CD4-positive, alpha-beta T cell treated with Interleukin-4 for 1 hour (primary cell): ENCODE results near the gene SYCN.

Experiments
- DNase-seq, 2 donors: peaks; one replicate each; pipeline ENCODE4 v3.0.0-alpha.2; 2020 to 2022

SYCN gene

DNA sequence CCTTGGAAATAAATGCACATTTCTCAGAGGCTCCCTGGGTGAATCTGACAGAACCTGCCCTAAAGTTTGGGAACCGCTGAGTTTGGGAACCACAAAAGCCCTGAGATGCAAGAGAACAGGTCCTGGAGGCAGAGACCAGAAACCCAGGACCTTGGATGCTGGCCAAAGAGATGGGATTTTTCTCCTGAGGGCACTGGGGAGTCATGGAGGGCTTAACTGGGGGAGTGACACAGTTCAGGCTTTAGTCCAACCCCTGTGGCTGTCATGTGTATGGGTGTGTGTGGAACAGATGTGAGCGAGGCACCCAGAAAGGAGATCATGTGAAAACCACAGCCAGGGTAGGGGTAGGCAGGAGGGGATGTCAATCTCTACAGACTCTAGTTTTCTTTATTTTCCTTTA is 11.2 kb downstream of the SYCN start:
- no peak for DNase-seq

DNA sequence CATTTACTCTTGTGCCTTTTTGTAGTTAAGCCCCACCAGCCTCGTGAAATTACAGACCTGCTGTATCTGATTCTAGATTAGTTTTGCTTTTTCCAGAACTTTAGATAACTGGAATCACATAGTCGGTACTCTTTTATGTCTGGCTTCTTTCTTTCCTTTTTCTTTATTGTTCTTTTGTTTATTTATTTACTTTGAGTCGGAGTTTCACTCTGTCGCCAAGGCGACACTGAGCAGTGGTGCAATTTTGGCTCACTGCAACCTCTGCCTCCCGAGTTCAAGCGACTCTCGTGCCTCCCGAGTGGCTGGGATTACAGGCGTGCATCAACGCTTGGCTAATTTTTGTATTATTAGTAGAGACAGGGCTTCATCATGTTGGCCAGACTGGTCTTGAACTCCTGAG is 13.3 kb downstream of the SYCN start:
- DNase-seq, result no peak

DNA sequence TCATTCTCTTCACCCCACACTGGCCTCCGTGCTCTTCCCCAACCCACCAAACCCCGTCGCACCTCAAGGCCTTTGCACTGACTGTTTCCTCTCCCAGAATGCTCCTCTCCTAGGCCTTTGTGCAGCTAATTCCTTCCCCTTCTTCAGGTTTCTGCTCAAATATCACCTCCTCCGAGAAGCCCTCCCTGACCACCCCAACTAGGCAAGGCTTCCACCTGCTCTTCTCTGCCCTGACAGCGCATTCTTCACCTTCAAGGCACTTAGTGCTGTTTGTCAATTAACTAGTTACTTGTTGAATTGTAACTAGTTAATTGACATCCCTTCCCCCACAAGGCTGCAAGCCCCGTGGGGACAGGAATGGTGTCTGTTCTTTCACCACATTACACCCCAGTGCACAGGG is 15.1 kb downstream of the SYCN start:
- no peak for DNase-seq

DNA sequence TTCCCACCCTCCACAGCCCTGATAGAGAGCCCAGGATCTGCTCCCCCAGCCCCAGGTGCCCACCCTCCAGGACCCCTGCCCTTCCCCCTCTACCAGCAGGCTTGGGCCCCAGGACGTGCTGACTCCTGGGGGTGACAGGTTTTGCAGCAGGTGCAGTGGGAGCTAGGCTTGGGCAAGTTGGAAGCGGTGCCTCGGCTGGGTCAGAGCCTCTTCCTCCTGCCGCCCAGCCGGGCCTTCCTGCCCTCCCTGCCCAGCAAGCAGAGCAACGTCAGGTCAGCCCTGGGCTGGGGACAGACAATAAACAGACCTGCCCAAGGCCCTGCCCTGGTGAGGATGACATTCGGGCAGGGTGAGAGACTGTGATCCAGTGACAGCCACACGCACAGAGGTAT is 16.5 kb downstream of the SYCN start:
- DNase-seq, result no peak

DNA sequence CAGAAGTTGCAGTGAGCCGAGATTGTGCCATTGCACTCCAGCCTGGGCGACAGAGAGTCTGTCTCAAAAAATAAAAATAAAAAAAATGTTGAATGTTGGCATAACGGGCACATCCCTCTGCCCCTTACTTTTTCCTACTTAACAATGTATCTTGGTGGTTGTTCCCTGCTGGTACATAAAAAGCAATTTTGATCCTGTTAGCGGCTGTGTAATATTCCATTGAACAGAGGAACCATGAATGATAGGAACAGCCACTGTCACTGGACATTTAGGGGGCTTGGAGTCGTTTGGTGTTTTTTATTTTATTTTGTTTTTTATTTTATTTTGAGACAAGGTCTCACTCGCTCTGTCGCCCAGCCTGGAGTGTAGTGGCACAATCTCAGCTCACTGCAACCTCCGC is 17.7 kb downstream of the SYCN start:
- no peak for DNase-seq

DNA sequence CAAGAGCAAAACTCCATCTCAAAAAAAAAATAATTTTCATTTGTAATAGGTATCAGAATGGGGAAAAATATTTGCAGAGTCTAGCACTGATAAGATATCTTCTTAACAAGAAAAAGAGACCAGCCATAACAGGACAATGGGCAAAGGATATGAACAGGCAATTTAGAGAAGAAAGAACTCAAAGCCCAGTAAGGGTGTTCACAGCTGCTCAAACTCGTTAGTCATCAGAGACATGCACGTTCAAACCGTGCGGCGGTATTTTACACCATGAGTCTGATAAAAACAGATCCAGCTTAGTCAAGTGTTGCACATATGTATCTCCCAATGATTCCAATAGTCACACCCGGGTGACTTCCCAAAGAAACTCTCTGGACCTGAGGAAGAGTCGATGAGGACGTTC is 21.0 kb downstream of the SYCN start:
- no peak for DNase-seq

DNA sequence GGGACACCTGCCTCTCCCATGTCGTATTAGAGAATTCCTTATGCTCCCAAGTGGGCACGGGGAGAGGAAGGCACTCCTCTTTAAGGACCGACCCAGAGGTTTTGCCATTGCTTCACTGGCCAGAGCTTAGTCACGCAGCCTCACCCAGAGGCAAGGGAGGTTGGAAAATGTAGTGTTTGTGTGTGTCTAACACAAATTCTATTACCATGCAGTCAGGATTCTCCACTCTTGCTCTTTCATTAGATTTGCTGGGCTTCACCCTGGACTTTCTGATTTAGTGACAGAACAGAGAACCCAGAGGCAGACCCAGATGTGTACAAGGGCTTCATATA is 21.9 kb downstream of the SYCN start:
- DNase-seq, result no peak

DNA sequence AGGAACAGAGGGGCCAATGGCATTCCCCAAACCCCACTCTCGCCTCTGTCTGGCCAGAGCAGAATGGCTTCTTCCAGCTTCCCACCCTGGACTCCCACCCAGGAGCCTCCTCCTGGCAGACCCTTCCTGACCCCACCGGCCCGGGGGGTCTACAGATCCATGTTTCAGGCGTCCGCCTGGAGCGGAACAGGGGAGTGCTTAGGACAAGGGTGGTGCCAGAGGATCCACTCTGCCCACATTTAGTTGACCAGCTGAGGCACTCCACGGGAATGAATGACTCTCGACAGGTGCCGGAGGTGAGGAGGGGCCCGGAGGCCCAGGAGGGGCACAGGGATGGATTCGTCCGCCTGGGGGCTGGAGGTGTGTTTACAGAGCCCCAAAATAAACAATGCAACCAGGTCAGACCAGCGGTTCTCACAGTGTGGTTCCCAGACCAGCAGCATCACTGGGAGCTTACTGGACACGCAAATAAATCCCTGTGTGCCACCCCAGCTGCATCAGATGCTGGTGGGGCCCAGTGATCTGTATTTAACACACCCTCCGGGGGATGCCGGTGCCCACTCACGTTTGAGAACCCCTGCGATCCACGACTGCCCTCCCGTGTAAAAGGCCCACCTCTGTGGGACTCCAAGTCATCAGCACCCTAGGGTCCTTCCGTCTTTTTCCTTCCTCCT is 22.4 kb downstream of the SYCN start:
- DNase-seq, result no peak

DNA sequence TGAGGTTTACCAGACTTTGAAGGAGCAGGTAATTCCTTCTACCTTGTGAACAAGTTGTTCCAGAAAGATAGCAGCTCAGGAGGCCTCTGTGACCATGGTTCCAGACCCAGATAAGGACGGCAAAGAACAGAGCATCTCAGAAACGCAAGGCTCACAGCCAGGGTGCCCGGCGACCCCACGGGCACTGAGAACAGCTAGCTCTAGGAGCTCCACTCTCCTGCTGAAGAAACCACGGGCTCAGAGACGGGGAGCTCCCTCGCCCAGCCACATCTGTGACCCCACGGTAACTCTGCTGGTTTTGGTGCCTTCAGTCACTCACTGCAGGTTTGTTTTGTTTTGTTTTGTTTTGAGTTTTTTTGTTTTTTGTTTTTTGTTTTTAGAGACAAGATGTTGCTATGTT is 23.3 kb downstream of the SYCN start:
- DNase-seq, result no peak

DNA sequence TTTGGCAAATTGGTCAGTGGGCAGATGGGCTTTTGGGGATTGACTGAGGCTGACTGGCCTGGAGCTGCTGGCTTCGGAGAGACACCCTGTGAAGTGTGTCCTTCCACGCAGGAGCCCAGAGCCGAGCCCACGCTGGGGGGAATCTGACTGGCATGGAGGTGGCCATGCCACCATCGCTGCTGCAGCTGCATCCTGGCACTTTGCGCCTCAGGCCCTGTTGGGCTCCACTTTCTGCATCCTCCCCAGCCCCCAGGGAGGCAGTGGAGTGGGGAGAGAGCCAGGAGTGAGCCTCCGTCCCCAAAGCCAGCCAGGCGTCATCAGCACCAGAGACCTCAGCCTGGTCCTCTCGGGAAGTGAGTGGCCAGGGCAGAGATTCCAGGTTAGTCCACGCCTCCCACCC is 24.3 kb downstream of the SYCN start:
- DNase-seq, result no peak

DNA sequence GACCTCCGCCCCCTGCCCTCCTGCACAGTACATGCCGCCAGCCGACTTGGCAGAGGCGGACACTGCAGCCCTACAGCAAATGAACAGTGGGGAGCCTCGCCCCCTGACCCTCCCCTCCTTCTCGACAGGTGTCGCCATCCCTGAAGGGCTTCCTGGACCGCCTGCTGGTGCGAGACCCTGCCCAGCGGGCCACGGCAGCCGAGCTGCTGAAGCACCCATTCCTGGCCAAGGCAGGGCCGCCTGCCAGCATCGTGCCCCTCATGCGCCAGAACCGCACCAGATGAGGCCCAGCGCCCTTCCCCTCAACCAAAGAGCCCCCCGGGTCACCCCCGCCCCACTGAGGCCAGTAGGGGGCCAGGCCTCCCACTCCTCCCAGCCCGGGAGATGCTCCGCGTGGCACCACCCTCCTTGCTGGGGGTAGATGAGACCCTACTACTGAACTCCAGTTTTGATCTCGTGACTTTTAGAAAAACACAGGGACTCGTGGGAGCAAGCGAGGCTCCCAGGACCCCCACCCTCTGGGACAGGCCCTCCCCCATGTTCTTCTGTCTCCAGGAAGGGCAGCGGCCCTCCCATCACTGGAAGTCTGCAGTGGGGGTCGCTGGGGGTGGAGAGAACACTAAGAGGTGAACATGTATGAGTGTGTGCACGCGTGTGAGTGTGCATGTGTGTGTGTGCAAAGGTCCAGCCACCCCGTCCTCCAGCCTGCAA is 25.6 kb downstream of the SYCN start:
- no peak for DNase-seq

DNA sequence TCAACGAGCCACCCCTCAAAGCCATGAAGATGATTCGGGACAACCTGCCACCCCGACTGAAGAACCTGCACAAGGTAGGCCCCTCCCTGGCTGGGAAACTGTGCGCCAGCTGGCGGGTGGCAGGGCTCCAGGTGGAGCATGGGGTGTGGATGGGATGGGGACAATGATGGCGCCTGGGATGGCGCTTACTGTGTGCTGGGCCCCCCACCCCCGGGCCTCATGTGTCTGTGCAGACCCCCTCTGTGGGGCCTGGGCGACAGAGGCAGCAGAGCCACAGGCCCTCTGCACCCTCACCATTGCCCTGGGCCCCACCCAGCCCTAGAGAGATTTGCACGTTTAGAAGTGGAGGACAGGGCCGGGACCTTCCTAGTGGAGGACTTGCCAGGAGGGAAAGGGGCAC is 26.3 kb downstream of the SYCN start:
- DNase-seq, result no peak

DNA sequence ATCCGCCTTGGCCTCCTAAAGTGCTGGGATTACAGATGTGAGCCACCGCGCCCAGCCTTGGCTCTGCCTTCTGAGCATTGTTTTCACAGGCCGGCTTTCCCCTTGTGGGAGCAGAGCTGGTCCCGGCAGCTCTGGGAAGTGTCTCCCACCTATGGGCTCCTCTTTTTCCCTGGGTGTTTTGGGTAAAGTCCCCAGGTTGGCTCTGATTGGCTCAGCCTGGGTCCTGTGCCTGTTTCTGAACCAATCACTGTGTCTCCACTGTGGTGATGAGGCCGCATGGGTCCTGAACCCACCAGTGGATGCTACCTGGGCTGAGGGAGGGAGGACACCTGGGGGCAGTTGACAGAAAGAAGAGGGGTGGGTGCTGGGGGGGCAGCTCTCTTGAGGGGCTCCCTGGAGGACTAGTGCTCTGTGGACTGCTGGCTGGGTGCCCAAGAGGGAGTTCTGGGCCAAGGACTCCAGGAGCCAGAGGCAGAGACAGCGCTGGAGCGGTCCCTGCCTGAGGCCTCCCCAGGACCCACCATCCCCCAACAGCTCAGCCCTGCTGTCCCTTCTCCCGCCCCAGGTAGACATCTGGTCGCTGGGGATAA is 26.9 kb downstream of the SYCN start:
- DNase-seq, result no peak

DNA sequence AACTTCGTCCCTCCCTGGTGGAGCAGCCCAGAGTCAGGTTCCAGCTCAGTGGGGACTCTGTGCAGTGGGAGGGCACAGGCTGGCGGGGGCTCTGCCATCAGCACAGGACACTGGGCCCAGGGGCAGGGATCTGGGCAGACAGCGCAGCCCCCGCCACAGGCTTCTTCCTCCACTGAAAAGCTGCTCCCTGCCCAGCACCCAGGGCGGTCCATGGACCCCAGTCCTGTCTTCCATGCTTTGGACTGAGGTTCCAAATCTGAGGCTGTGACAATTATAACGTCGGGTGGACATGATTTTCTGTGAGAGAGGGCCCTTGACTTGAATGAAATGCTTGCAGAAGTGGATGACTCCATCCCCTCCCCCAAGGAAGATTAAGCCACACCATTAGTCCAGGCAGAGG is 28.5 kb downstream of the SYCN start:
- DNase-seq, result no peak

DNA sequence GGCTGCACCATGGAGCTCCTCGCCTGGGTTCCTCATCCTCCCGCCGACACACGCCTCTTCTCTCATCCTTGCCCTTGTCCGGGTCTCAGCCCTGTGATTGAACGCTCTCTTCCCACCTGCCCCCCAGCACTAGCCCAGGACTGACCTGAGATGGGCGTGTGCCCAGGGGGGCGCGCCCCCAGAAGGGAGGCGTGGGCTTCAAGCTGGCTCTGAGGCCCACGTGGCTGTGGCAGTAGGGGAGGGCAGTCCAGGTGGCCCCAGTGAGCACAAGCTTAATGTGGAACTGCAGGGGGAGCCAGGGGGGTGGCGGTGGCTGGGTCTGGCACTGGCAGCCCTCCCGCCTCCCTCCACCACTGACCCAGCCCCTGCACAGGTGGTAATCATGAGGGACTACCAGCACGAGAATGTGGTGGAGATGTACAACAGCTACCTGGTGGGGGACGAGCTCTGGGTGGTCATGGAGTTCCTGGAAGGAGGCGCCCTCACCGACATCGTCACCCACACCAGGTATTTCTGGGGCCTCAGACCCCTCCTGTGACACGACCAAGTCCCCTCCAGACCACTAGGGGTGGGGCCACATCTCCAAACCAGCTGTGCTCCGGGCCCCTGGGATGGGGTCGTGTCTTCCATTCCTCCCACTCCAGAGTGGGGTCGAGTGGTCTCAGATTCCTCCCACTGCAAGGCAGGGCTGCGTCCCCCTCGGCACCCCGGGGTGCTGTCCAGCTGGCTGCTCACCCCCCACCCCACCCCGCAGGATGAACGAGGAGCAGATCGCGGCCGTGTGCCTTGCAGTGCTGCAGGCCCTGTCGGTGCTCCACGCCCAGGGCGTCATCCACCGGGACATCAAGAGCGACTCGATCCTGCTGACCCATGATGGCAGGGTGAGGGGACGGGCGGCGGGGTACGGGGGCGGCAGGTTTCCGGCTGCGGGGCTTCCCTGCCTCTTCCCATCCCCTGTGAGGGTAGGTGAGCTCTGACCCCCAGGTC is 29.2 kb downstream of the SYCN start:
- no peak for DNase-seq

DNA sequence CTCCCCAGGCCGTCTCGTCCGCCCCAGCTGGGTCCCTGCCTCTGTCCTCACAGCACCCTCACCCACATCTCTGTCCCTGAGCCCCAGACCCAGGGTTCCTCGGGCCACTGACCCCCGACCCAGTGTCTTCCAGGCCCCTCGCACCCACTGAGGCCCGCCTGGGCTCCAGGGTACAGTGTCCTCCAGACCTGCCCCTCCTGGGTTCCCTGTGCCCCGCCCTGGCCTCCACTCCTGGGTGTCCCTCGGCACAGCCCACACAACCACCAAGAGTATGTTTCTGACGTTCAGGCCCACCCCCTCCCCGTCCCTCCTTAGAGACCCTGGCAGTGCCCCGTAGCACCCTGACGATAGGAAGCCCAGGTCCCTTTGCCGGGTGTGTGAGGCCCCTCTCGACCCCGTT is 29.9 kb downstream of the SYCN start:
- no peak for DNase-seq

DNA sequence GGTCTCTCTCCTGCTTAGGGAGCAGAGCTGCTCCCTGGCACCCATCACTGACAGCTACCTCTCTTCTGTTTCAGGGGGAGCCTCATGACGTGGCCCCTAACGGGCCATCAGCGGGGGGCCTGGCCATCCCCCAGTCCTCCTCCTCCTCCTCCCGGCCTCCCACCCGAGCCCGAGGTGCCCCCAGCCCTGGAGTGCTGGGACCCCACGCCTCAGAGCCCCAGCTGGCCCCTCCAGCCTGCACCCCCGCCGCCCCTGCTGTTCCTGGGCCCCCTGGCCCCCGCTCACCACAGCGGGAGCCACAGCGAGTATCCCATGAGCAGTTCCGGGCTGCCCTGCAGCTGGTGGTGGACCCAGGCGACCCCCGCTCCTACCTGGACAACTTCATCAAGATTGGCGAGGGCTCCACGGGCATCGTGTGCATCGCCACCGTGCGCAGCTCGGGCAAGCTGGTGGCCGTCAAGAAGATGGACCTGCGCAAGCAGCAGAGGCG is 30.5 kb downstream of the SYCN start:
- DNase-seq, result no peak

DNA sequence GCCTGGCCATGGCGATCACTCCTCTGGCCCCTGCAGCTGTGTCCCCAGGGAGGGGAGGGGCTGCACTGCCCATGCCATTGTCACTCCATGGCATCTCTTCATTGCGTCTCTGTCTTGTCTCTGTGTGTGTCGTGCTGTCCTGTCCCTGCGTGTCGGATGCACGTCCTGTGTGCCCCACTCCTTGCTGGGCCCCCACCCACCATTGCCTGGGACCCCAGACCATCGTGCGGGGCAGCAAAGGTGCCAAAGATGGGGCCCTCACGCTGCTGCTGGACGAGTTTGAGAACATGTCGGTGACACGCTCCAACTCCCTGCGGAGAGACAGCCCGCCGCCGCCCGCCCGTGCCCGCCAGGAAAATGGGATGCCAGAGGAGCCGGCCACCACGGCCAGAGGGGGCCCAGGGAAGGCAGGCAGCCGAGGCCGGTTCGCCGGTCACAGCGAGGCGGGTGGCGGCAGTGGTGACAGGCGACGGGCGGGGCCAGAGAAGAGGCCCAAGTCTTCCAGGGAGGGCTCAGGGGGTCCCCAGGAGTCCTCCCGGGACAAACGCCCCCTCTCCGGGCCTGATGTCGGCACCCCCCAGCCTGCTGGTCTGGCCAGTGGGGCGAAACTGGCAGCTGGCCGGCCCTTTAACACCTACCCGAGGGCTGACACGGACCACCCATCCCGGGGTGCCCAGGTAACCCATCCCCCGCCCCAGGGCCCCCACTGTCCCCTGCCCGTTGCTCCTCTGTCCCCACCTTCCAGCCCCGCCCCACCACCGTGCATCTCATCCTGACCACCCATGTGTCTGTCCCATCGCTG is 31.2 kb downstream of the SYCN start:
- no peak for DNase-seq

DNA sequence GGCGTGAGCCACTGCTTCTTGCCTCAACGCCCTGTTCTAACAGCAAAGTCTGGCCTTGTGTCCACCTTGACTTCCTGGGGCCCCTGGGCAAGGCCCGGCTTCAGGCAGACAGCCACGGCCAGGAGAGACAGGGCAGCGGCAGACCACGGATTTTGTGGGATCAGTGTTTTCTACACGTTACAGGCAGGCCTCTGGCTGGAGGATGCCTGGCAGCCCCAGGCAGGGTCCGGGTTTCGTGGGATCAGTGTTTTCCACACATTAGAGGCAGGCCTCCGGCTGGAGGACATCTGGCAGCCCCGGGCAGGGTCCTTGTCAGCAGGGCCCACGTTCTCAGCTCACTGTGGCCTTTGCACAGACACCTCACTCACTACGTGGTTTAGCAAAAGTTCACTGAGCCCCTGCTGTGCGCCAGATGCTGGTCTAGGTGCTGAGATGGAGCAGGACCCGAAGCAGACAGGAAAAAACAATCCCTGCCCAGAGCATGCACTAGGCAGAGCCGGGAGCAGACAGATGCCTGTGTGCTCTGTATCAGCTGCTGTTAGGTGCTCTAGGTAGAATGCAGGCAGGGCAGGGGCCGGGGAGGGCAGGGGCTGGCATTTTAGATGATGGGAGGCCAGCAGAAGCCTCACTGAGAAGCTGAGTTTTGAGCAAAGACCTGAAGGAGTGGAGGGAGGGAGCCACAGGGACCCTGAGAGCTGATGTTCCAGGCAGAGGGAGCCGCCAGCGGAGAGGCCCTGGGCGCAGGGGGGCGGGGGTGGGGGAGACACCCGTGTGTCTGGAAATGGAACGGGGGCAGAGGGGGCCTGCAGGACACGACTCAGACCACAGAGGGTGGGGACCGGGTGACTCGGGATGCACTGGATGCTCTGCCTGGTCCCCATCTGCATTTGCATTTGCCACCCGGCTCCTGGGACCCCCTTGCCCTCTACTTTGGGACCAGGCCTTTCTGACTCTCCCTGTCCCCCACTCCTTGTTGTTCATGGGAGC is 32.3 kb downstream of the SYCN start:
- DNase-seq, result no peak

DNA sequence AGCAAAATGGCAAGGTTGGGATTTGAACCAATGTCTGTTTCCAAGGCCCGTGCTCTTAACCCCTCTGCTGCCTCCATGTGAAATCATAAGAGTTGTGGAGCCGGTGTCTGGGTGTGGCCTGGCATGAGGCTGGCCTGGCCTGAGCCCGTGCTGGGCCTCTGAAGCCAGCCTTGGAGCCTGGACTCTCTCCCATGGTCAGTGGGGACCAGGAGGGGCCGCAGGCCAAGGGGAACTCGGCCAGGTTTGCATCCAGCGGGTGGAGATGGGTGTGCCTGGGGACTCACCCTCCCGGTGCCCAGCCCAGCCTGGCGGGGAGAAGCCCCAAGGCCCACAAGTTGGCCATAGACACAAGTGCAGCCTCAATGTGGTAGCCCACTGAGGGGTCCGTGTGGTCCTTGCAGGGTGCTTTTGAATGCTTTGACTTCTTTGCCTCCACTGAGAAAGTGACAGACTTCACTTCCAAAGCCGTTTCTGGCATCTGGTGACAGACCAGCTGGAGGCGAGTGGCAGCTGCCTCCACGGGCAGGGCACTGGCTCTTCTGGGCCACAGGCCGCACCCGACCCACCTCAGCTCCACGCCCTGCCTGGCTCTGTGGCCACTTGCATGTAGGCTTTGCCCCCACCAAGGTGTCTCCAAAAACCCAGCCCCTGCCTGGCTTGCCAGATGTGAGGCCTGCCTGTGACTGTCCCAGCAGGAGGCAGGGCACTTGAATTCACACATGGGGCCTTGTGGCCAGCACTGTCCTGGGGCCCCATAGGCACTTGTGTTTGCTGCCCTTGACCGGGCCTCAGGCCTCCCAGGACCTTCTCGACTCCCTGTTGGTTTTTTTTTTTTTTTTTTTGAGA is 33.5 kb downstream of the SYCN start:
- no peak for DNase-seq
